PC-9 (cell line): ENCODE results near the gene PARP12.

ENCODE experiments used
- EZH2 ChIP-seq: fragments of 200-600 bp; sonication (generic); IDR thresholded peaks from 2 replicates; pipeline ENCODE4 v1.8.0; 2017; ENCODE audit warnings: antibody characterized with exemption, low read depth
- TF ChIP-seq, protein P1 (sequence below): fragments of 200-600 bp; sonication (generic); conservative IDR thresholded peaks from 2 replicates; pipeline ENCODE4 v1.6.1; 2017; ENCODE audit warnings: mixed run types, antibody characterized with exemption, mild to moderate bottlenecking, moderate library complexity

DNA sequence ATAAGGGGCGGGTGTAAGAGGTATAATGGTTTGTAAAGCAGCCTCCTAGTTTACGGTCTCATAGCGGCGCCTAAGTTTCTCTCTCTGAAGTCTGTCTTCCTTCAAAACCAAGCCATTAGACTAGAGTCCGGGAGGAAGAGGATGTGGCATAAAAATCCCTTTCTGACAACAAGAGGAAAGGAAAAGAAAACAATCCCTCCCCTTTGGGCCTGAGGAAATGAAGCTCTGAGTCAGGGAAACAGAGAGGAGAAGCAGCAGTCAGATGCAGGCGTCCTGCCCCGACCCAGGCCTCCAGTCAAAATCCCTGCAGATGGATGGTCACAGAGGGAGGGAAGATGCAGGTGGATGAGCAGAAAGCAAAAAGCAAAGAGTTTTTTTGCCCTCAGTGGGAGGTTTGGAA lies 23.7 kb downstream of the PARP12 start:
- TF ChIP-seq, protein P1, sequence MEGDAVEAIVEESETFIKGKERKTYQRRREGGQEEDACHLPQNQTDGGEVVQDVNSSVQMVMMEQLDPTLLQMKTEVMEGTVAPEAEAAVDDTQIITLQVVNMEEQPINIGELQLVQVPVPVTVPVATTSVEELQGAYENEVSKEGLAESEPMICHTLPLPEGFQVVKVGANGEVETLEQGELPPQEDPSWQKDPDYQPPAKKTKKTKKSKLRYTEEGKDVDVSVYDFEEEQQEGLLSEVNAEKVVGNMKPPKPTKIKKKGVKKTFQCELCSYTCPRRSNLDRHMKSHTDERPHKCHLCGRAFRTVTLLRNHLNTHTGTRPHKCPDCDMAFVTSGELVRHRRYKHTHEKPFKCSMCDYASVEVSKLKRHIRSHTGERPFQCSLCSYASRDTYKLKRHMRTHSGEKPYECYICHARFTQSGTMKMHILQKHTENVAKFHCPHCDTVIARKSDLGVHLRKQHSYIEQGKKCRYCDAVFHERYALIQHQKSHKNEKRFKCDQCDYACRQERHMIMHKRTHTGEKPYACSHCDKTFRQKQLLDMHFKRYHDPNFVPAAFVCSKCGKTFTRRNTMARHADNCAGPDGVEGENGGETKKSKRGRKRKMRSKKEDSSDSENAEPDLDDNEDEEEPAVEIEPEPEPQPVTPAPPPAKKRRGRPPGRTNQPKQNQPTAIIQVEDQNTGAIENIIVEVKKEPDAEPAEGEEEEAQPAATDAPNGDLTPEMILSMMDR: no peak
- TF ChIP-seq EZH2: no peak
